Stimulated activated CD4-positive, alpha-beta T cell treated with anti-CD3 and anti-CD28 coated beads, Interleukin-2, amount 100 ng/mL, for 4 hours (primary cell): ENCODE data around the gene CCDC167.

Experiments
- DNase-seq: peaks from one replicate; pipeline ENCODE4 v3.0.0-alpha.2; 2020; ENCODE audit warnings: low read depth

Gene CCDC167

GRCh38 chr6:37488476-37488875, 11.2 kb downstream of the CCDC167 start:
- DNase-seq = no peak

- DNase-seq = no peak
Measured at GRCh38 chr6:37487591-37488380, 11.9 kb downstream of the CCDC167 start.

- no peak for DNase-seq
Measured at GRCh38 chr6:37486121-37486839, 13.4 kb downstream of the CCDC167 start.

- no peak for DNase-seq
Measured at GRCh38 chr6:37485291-37485702, 14.4 kb downstream of the CCDC167 start.

- no peak for DNase-seq
Measured at GRCh38 chr6:37484786-37485170, 14.9 kb downstream of the CCDC167 start.

GRCh38 chr6:37483917-37484785, 15.5 kb downstream of the CCDC167 start:
- peak; percentile 65 for DNase-seq

- DNase-seq = no peak
Measured at GRCh38 chr6:37483252-37483901, 16.3 kb downstream of the CCDC167 start.

GRCh38 chr6:37482606-37483251, 17.0 kb downstream of the CCDC167 start:
- no peak for DNase-seq

GRCh38 chr6:37481711-37482605, 17.7 kb downstream of the CCDC167 start:
- DNase-seq = no peak

- no peak for DNase-seq
Measured at GRCh38 chr6:37480951-37481534, 18.6 kb downstream of the CCDC167 start.

- DNase-seq = no peak
Measured at GRCh38 chr6:37480118-37480736, 19.5 kb downstream of the CCDC167 start.

GRCh38 chr6:37479266-37479854, 20.3 kb downstream of the CCDC167 start:
- no peak for DNase-seq

- DNase-seq = no peak
Measured at GRCh38 chr6:37478827-37479226, 20.9 kb downstream of the CCDC167 start.

- DNase-seq = no peak
Measured at GRCh38 chr6:37477656-37478435, 21.8 kb downstream of the CCDC167 start.

GRCh38 chr6:37477191-37477590, 22.5 kb downstream of the CCDC167 start:
- DNase-seq = no peak

GRCh38 chr6:37474316-37474715, 25.4 kb downstream of the CCDC167 start:
- no peak for DNase-seq

GRCh38 chr6:37473364-37474095, 26.2 kb downstream of the CCDC167 start:
- no peak for DNase-seq

- no peak for DNase-seq
Measured at GRCh38 chr6:37467718-37468117, 32.0 kb downstream of the CCDC167 start.
